KG1 (cell line): Measurements from ENCODE around the gene ARHGEF11.
A peak's percentile ranks its signal among the peaks of the same experiment; 100 is the strongest.
"Not testable (repeated sequence)": the region's sequence is repeated elsewhere in the genome, so short reads cannot be mapped to it uniquely, and the experiment has no call there.

Experiments
- DNase-seq: peaks from one replicate; lab custom pipeline; 2025; lab: John Stamatoyannopoulos, UW

ARHGEF11 gene

GRCh38 chr1:156929596-156930238 lies 115.8 kb downstream of the ARHGEF11 start:
- no peak for DNase-seq

- peak; percentile 59 for DNase-seq
These were observed 117.4 kb downstream of the ARHGEF11 start for GRCh38 chr1:156928043-156928602.

GRCh38 chr1:156927215-156928042 lies 118.1 kb downstream of the ARHGEF11 start:
- peak; percentile 59 for DNase-seq

DNA sequence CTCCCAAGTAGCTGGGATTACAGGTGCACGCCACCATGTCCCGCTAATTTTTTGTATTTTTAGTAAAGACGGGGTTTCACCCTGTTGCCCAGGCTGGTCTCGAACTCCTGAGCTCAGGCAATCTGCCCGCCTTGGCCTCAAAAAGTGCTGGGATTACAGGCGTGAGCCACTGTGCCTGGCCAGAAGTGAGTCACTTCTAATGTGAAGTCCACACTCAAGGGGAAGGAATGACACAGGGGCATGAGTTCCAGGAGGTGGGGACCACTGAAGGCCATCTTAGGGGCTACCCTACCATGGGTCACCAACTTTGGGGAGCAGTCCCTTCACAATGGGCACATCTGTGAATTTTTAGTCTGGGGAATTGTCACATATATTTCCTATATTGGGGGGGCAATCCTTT lies 118.8 kb downstream of the ARHGEF11 start:
- DNase-seq: not testable (repeated sequence)

DNA sequence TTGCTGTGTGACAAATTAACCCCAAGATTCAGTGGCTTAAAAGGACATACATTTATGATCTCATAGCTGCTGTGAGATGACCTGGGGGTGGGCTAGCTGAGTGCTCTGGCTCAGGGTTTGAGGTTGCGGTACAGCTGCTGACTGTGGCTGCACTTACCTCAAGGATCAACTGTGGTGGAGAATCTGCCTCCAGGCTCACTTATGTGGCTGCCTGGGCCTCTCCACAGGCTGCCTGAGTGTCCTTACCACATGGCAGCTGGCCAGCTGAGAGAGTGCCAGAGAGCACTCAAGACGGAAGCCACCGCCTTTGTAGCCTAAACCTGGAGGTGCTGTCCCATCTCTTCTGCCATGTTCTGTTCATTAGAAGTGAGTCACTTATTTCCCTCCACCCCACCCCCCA lies 119.4 kb downstream of the ARHGEF11 start:
- DNase-seq: peak; percentile 88

- DNase-seq: no peak
These were observed 120.2 kb downstream of the ARHGEF11 start for GRCh38 chr1:156925154-156926010.

GRCh38 chr1:156924478-156925153 lies 120.9 kb downstream of the ARHGEF11 start:
- DNase-seq: no peak

DNA sequence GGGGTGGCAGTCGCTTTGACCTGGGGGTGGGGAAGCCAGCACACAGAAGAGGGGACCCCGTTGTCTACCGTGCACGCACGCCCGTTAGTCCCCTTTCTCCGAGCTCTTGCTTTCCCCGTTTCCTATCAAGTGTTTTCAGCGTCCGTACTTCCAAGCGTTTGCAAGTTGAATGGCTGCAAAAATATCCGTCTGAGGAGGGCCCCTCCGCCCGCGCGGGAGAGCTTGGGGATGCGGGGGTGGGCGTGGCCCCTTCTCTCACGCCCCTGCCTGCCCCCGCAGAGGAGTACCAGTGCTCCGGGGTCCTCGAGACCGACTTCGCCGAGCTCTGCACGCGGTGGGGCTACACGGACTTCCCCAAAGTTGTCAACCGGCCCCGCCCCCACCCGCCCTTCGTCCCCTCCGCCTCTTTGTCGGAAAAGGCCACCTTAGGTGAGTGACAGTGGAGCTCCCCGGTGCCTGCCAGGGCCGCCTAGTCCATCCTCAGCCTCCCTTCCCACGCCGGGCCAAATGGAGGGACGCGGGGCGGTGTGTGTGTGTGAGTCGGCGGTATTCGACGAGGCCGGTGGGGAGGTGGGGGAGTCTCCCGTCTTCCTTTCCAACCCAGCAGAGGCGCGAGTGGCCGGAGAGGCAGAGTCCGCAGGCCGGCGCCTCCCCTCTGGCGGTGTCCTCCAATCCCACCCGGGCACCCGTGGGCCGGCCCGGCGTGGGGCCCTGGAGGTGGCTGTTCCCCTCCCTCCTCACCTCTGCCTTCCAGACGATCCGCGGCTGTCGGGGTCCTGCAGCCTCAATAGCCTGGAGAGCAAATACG lies 121.7 kb downstream of the ARHGEF11 start:
- no peak for DNase-seq

GRCh38 chr1:156922986-156923669 lies 122.4 kb downstream of the ARHGEF11 start:
- DNase-seq: no peak

- no peak for DNase-seq
These were observed 124.5 kb downstream of the ARHGEF11 start for GRCh38 chr1:156921053-156921529.

DNA sequence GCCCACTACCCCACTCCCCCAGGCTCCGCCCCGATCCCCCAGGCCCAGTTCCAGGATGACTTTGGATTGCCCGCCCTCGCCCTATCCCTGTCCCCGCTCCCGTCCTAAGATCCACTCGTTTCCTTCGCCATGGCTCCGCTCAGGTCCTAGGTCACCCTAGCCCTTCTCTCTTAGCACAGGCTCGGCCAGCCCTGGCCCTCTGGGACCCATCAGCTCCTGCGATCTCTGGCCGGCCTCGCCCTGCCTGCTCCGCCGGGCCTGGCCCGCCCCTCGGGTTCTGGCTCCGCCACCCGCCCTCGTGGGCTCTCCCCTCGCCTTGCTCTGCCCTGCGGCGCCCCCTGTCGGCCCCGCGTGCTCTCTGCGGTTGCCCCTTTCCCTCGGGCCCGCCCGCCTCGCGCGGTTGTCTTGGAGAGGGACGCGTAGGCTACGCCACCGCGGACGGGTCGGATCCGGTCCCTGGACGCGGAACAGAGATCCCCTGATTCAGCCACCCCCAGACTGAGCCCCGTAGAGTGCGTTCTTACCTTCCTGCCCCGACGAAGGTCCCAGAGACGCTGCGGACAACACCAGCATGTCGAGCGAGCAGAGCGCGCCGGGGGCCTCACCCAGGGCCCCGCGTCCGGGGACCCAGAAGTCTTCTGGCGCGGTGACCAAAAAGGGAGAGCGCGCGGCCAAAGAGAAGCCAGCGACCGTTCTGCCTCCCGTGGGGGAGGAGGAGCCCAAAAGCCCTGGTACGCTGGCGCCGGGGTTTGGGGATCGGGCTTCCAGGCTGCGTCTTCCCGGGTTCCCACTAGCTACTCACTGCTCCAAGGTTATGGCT lies 125.1 kb downstream of the ARHGEF11 start, which contains the start of gene LRRC71:
Gene LRRC71 (plus strand): TSS at position 400 of the 820 bp plus-strand sequence. CDS start 172 bp downstream, at position 572.
- peak; percentile 3 for DNase-seq

DNA sequence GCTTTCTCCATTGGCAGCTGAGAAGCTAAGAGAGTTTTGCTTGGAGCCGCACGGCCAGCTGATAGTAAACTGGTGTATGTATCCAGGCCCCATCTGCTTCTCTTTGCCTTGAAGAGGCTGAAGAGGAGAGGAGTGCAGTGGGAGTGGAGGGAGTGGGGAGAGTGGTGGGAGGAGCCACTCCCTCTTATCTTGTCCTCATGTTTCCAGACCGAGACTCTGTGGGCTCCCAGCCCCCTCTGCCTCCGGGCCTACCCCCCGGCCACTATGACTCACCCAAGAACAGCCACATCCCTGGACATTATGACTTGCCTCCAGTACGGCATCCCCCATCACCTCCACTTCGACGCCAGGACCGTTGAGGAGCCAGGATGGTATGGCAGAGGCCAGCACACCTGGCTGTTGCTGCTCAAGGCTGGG lies 131.1 kb downstream of the ARHGEF11 start:
- no peak for DNase-seq

- no peak for DNase-seq
These were observed 131.6 kb downstream of the ARHGEF11 start for GRCh38 chr1:156913809-156914387.

GRCh38 chr1:156912861-156913808 lies 132.4 kb downstream of the ARHGEF11 start:
- no peak for DNase-seq

DNA sequence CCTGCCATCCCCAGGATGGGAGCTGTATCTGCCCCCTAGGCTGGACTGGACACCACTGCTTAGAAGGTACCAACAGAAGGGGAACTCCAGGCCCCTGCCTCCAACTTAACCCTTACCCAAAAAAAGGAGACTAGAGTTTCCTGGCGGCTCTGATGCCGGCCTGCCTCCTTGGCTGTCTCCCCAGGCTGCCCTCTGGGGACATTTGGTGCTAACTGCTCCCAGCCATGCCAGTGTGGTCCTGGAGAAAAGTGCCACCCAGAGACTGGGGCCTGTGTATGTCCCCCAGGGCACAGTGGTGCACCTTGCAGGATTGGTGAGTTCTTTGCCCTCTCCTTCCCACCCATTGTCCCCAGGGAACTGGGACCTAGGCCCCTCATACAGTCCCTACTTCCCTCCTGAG lies 133.2 kb downstream of the ARHGEF11 start:
- DNase-seq: no peak

- no peak for DNase-seq
These were observed 133.8 kb downstream of the ARHGEF11 start for GRCh38 chr1:156911577-156912298.

- no peak for DNase-seq
These were observed 135.2 kb downstream of the ARHGEF11 start for GRCh38 chr1:156910309-156910782.
